DOHH2 (cell line): ENCODE measurements around the gene OSBPL9.
"Not testable (repeated sequence)": the region's sequence is repeated elsewhere in the genome, so short reads cannot be mapped to it uniquely, and the experiment has no call there.

Experiments
- H3F3A ChIP-seq: fragments of 200-600 bp; sonication (generic), shearing (Covaris generic); 2 replicates; pipeline ENCODE4 v1.6.0; 2016; ENCODE audit warnings: antibody characterized with exemption, mild to moderate bottlenecking; ENCODE audit not compliant: control insufficient read depth, insufficient read depth
- H3K27ac ChIP-seq: fragments of 200-600 bp; sonication (generic); 2 replicates; pipeline ENCODE4 v1.5.1; 2014; ENCODE audit warnings: low read depth, mild to moderate bottlenecking, low read length, moderate library complexity
- H3K27me3 ChIP-seq: fragments of 200-600 bp; sonication (generic); 2 replicates; pipeline ENCODE4 v1.6.1; 2014; ENCODE audit warnings: mild to moderate bottlenecking, low read length, mixed read lengths; ENCODE audit not compliant: control insufficient read depth
- H3K36me3 ChIP-seq: fragments of 200-600 bp; sonication (generic); 2 replicates; pipeline ENCODE4 v1.6.1; 2014; ENCODE audit warnings: mild to moderate bottlenecking, low read length, moderate library complexity, mixed read lengths; ENCODE audit not compliant: control insufficient read depth
- H3K4me1 ChIP-seq: fragments of 200-600 bp; sonication (generic); 2 replicates; pipeline ENCODE4 v1.6.1; 2014; ENCODE audit warnings: mild to moderate bottlenecking, low read length, mixed read lengths; ENCODE audit not compliant: control insufficient read depth
- H3K4me2 ChIP-seq: fragments of 200-600 bp; sonication (generic); 2 replicates; pipeline ENCODE4 v1.6.0; 2014; ENCODE audit warnings: mild to moderate bottlenecking, low read length, moderate library complexity
- H3K4me3 ChIP-seq: fragments of 200-600 bp; sonication (generic); 2 replicates; pipeline ENCODE4 v1.5.1; 2014; ENCODE audit warnings: mild to moderate bottlenecking, low read length, mixed read lengths
- H3K79me2 ChIP-seq: fragments of 200-600 bp; sonication (generic); 2 replicates; pipeline ENCODE4 v1.6.1; 2014; ENCODE audit warnings: mild to moderate bottlenecking, low read length, mixed read lengths; ENCODE audit not compliant: control insufficient read depth
- H3K9me2 ChIP-seq: fragments of 200-600 bp; sonication (generic); replicated peaks from 2 replicates; pipeline ENCODE4 v1.6.1; 2014; ENCODE audit warnings: mild to moderate bottlenecking, low read length, mixed read lengths; ENCODE audit not compliant: control insufficient read depth
- H3K9me3 ChIP-seq: fragments of 200-600 bp; sonication (generic); 2 replicates; pipeline ENCODE4 v1.6.1; 2014; ENCODE audit warnings: antibody characterized with exemption, low read length, mixed read lengths; ENCODE audit not compliant: control insufficient read depth, insufficient read depth
- H4K20me1 ChIP-seq: fragments of 200-600 bp; sonication (generic); 2 replicates; pipeline ENCODE4 v1.6.0; 2014; ENCODE audit warnings: low read depth, mild to moderate bottlenecking, antibody characterized with exemption, low read length, moderate library complexity; ENCODE audit not compliant: control insufficient read depth, insufficient read depth
- CTCF ChIP-seq: fragments of 200-600 bp; sonication (generic); IDR thresholded peaks from one replicate; pipeline ENCODE4 v1.5.1; 2014; ENCODE audit warnings: antibody characterized with exemption, mild to moderate bottlenecking, low read depth, low read length; ENCODE audit not compliant: poor library complexity, severe bottlenecking
- EZH2phosphoT487 ChIP-seq: fragments of 200-600 bp; sonication (generic); IDR thresholded peaks from 2 replicates; pipeline ENCODE4 v1.6.1; 2017; ENCODE audit warnings: borderline replicate concordance, mild to moderate bottlenecking, antibody characterized with exemption, low read length, moderate library complexity, mixed read lengths

Gene OSBPL9

GRCh38 chr1:51644533-51645197, 27.8 kb downstream of the OSBPL9 start:
- TF ChIP-seq CTCF = no peak
- TF ChIP-seq EZH2phosphoT487 = no peak
- Histone ChIP-seq H3K36me3 (no peaks in the 10 kb centered on the region), H3K4me1 (no peaks in the 10 kb centered on the region), H3K79me2 (no peaks in the 10 kb centered on the region), H3K4me2 (no peak overlapping the region), H3F3A (no peaks in the 10 kb centered on the region), H3K9me2 (no peaks in the 10 kb centered on the region), H3K4me3 (no peak overlapping the region), H3K27ac (no peak overlapping the region), H3K9me3 (no peaks in the 10 kb centered on the region), H4K20me1 (no peaks in the 10 kb centered on the region), H3K27me3 (no peaks in the 10 kb centered on the region)

GRCh38 chr1:51646592-51646991, 29.7 kb downstream of the OSBPL9 start:
- H3K79me2 ChIP-seq, H3K9me3 ChIP-seq, H3K4me2 ChIP-seq, H3K9me2 ChIP-seq, H3K27ac ChIP-seq, H3K27me3 ChIP-seq, H4K20me1 ChIP-seq, H3K36me3 ChIP-seq, H3K4me1 ChIP-seq, H3K4me3 ChIP-seq, H3F3A ChIP-seq: not testable (repeated sequence)

DNA sequence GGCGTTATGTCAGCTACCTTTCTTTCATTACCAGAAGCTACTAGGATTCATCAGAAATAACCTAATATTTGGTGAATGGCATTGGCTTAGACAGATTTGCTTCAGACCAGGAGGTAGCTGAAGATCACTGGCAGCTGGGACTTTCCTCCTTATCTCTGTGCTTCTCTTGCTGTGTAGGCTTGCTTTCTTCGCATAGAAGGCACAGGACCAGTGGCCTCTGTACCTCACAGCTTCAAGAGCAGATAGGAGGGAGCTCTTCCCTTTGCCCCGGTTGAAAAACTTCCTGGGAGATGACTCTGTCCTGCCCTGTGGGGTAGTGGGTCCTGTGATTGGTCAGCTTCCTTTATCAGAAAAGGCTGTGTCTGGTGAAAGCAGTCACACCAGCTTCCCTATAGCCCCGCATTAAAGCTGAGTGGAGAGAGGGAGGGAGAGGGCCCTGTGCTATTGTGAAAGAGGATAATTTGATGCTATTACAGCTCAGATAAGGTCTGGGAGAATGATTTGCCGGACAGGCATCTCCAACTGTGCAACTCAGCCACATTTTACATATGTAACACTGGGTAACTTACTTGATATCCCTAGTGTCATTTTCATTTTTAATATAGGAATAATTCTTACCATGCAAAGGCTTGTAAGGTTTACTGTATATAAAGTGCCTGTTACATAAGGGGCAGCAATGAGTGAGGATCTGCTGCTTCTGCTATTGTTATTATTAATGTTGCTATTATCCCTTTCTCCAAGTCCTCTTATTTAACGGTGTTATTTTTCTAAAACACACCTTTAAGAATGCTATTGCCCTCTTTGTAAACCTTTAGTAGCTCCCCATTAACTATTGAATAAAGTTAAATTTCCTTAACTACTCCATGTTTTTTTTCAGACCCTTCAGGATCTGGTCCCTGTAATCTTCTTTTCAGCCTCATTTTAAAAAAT, 31.6 kb downstream of the OSBPL9 start:
- no peaks in the 10 kb centered on the region for H3K36me3 ChIP-seq
- no peaks in the 10 kb centered on the region for H3K9me2 ChIP-seq
- no peaks in the 10 kb centered on the region for H4K20me1 ChIP-seq
- no peaks in the 10 kb centered on the region for H3K79me2 ChIP-seq
- H3K9me3 ChIP-seq = no peaks in the 10 kb centered on the region
- no peaks in the 10 kb centered on the region for H3K27me3 ChIP-seq
- TF ChIP-seq EZH2phosphoT487 (no peak), CTCF (no peak)
- H3F3A ChIP-seq = no peaks in the 10 kb centered on the region
- H3K4me1 ChIP-seq = no peaks in the 10 kb centered on the region
- no peak overlapping the region for H3K4me2 ChIP-seq
- no peak overlapping the region for H3K4me3 ChIP-seq
- H3K27ac ChIP-seq = no peak overlapping the region

DNA sequence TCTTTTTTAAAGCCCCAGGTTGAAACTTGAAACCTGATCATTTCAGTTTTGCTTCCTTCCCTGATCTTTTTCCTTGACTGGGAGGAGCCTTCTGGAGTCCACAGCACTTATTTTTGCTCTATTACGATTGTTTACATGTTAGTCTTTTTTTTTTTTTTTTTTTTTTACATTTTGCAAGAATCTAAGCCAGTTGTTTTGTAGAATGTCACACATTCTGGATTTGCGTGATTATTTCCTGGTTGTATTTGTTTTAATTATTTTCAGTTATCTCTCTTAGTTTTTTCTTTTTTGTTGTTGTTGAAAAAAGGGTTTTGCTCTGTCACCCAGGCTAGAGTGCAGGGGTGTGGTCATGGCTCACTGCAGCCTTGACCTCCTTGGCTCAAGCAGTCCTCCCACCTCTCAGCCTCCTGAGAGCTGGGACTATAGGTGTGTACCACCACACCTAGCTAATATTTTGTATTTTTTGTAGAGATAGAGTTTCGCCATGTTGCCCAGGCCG, 32.8 kb downstream of the OSBPL9 start:
- H3K4me1 ChIP-seq = no peaks in the 10 kb centered on the region
- TF ChIP-seq EZH2phosphoT487 (no peak), CTCF (no peak)
- H3K4me3 ChIP-seq = no peak overlapping the region
- no peaks in the 10 kb centered on the region for H3K9me2 ChIP-seq
- no peaks in the 10 kb centered on the region for H3K36me3 ChIP-seq
- no peaks in the 10 kb centered on the region for H3K27me3 ChIP-seq
- no peaks in the 10 kb centered on the region for H4K20me1 ChIP-seq
- no peaks in the 10 kb centered on the region for H3K79me2 ChIP-seq
- no peak overlapping the region for H3K27ac ChIP-seq
- H3K9me3 ChIP-seq = no peaks in the 10 kb centered on the region
- H3K4me2 ChIP-seq = no peak overlapping the region
- no peaks in the 10 kb centered on the region for H3F3A ChIP-seq
